CD14-positive monocyte (primary cell): ENCODE data around the gene PAGR1. TPM values are rescaled to one million over a fixed set of nuclear protein-coding genes. Genes with fewer than 3 reads are reported as not detected.

Experiments used
- DNase-seq, 3 donors: peaks; one replicate each; pipeline ENCODE4 v3.0.0-alpha.2; 2011 to 2022
- H2AFZ ChIP-seq: 2 replicates; pipeline ENCODE4 v1.6.0; 2012; ENCODE audit warnings: mild to moderate bottlenecking, low read depth, low read length, inconsistent platforms; ENCODE audit not compliant: insufficient read depth, poor library complexity, severe bottlenecking
- H3K27ac ChIP-seq, 2 donors: 1 replicate in 1 of 2; 2 replicates in 1 of 2; pipeline ENCODE4 v1.5.1; 2012 to 2013; ENCODE audit warnings: low read length in 2 of 2, control low read depth in 1 of 2, inconsistent platforms in 1 of 2, low read depth in 1 of 2, mild to moderate bottlenecking in 1 of 2
- H3K27me3 ChIP-seq, 2 donors: one replicate each; pipeline versions ENCODE4 v1.6.0 to v1.6.1; 2011 to 2013; ENCODE audit warnings: low read length in 2 of 2; ENCODE audit not compliant: control insufficient read depth in 2 of 2, insufficient read depth in 2 of 2
- H3K36me3 ChIP-seq, 2 donors: replicated peaks in 1 of 2; 1 replicate in 1 of 2; 2 replicates in 1 of 2; pipeline versions ENCODE4 v1.5.1 to v1.6.1; 2012 to 2013; ENCODE audit warnings: low read length in 2 of 2, control low read depth in 1 of 2, inconsistent platforms in 1 of 2, mild to moderate bottlenecking in 1 of 2; ENCODE audit not compliant: insufficient read depth in 2 of 2, control insufficient read depth in 1 of 2
- H3K4me1 ChIP-seq, 2 donors: 1 replicate in 1 of 2; 2 replicates in 1 of 2; pipeline versions ENCODE4 v1.5.1 to v1.6.1; 2012 to 2013; ENCODE audit warnings: low read length in 2 of 2, control low read depth in 1 of 2, inconsistent platforms in 1 of 2, mild to moderate bottlenecking in 1 of 2, moderate library complexity in 1 of 2; ENCODE audit not compliant: insufficient read depth in 2 of 2, control insufficient read depth in 1 of 2
- H3K4me2 ChIP-seq: replicated peaks from 2 replicates; pipeline ENCODE3; 2012; ENCODE audit warnings: low read length, moderate library complexity, mild to moderate bottlenecking; ENCODE audit not compliant: poor library complexity, severe bottlenecking; ENCODE audit errors: extremely low read depth
- H3K4me3 ChIP-seq, 3 experiments: fragments of 200-600 bp in 1 of 3; sonication (generic) in 1 of 3; replicated peaks in 1 of 3; 1 replicate in 2 of 3; 2 replicates in 1 of 3; pipeline ENCODE4 v1.5.1; 2011 to 2013; ENCODE audit warnings: low read length in 3 of 3, mild to moderate bottlenecking in 3 of 3, control low read depth in 2 of 3, low read depth in 2 of 3, inconsistent platforms in 1 of 3, moderate library complexity in 1 of 3
- H3K79me2 ChIP-seq: 2 replicates; pipeline ENCODE4 v1.6.0; 2012; ENCODE audit warnings: mild to moderate bottlenecking, control low read depth, inconsistent platforms, low read length, moderate library complexity; ENCODE audit not compliant: insufficient read depth
- H3K9ac ChIP-seq: 2 replicates; pipeline ENCODE4 v1.6.0; 2017; ENCODE audit warnings: low read length, mild to moderate bottlenecking; ENCODE audit not compliant: insufficient read depth, poor library complexity, severe bottlenecking
- H3K9me3 ChIP-seq, 2 donors: replicated peaks in 1 of 2; 1 replicate in 1 of 2; 2 replicates in 1 of 2; pipeline versions ENCODE4 v1.5.1 to v1.6.1; 2012 to 2013; ENCODE audit warnings: low read length in 2 of 2, control low read depth in 1 of 2; ENCODE audit not compliant: control insufficient read depth in 1 of 2, insufficient read depth in 1 of 2
- H4K20me1 ChIP-seq: 2 replicates; pipeline ENCODE4 v1.6.0; 2012; ENCODE audit warnings: mild to moderate bottlenecking, low read length, control low read depth, moderate library complexity; ENCODE audit not compliant: insufficient read depth
- H3K27ac Mint-ChIP-seq, 7 donors: one replicate each; pipeline ENCODE4 v1.8.0; 2020; ENCODE audit warnings: mild to moderate bottlenecking in 7 of 7, mixed read lengths in 7 of 7, moderate library complexity in 6 of 7, inconsistent platforms in 2 of 7
- H3K27me3 Mint-ChIP-seq, 3 donors: one replicate each; pipeline ENCODE4 v1.8.0; 2021 to 2022; ENCODE audit warnings: low read depth in 3 of 3, mild to moderate bottlenecking in 3 of 3, mixed read lengths in 3 of 3, moderate library complexity in 3 of 3, inconsistent platforms in 1 of 3
- H3K36me3 Mint-ChIP-seq, 2 donors: one replicate each; pipeline ENCODE4 v1.8.0; 2020; ENCODE audit warnings: mixed read lengths in 2 of 2, inconsistent platforms in 1 of 2, mild to moderate bottlenecking in 1 of 2
- H3K4me1 Mint-ChIP-seq: one replicate; pipeline ENCODE4 v1.8.0; 2020; ENCODE audit warnings: mild to moderate bottlenecking, mixed read lengths
- H3K4me3 Mint-ChIP-seq, 2 donors: one replicate each; pipeline ENCODE4 v1.8.0; 2020; ENCODE audit warnings: mild to moderate bottlenecking in 2 of 2, mixed read lengths in 2 of 2, moderate library complexity in 1 of 2
- H3K9me3 Mint-ChIP-seq, 7 donors: one replicate each; pipeline ENCODE4 v1.8.0; 2020 to 2022; ENCODE audit warnings: mixed read lengths in 7 of 7, mild to moderate bottlenecking in 6 of 7, moderate library complexity in 6 of 7, inconsistent platforms in 2 of 7
- CTCF ChIP-seq: fragments of 200-600 bp; IDR thresholded peaks from one replicate; pipeline ENCODE4 v1.8.0; 2022; ENCODE audit warnings: antibody characterized with exemption, mild to moderate bottlenecking
- WGBS: methylation state at CpG from one replicate; pipeline ENCODE4 v1.1.5; 2013; ENCODE audit warnings: missing lambda C conversion rate; ENCODE audit not compliant: insufficient coverage; 5-methylcytosine and 5-hydroxymethylcytosine counted together
- intact Hi-C, 2 donors: fragments of 100-400 bp; cut with micrococcal nuclease; formaldehyde crosslinking; loops; one replicate each; pipeline versions ENCODE4 v1.15.0 to v1.15.1; 2023
- polyA plus RNA-seq, 3 donors: library from polyadenylated mRNA; depleted of rRNA in 1 of 3; unstranded in 2 of 3; stranded (reverse) in 1 of 3; fragments of 300-500 nt in 2 of 3; fragments of >200 nt in 1 of 3; fragmentation: Illumina TruSeq in 2 of 3; gene quantifications; 1 replicate in 2 of 3; 2 replicates in 1 of 3; pipeline ENCODE4 v1.2.3, GENCODE V29; 2012 to 2021

PAGR1 gene
- polyA plus RNA-seq, 3 donors, result 12.6 to 43.4 (median 36.3) TPM

GRCh38 chr16:29805232-29806098, 10.5 kb upstream of the PAGR1 start:
- Histone ChIP-seq H3K9ac (peak overlapping the region; percentile 79), H2AFZ (peak overlapping the region; percentile 85), H3K4me3 (peak overlapping the region; percentile 55 to 88 (median 79)), H3K9me3 (no peaks in the 10 kb centered on the region), H4K20me1 (peaks cover 29% of the 10 kb centered on the region), H3K4me2 (peak overlapping the region; percentile 84), H3K27me3 (no peaks in the 10 kb centered on the region), H3K27ac (peak overlapping the region; percentile 69 to 86), H3K36me3 (peaks cover 18 to 40% of the 10 kb centered on the region in 2 donors), H3K79me2 (peaks cover 27% of the 10 kb centered on the region), H3K4me1 (peaks cover 45 to 52% of the 10 kb centered on the region in 2 donors)
- H3K4me1 Mint-ChIP-seq, result peaks cover 38% of the 10 kb centered on the region
- TF ChIP-seq CTCF, result no peak
- peaks cover 29 to 42% of the 10 kb centered on the region in 2 donors for H3K36me3 Mint-ChIP-seq
- under 1% methylated on average over 71 of the region's 103 CpGs for WGBS
- peak overlapping the region; percentile 99 for H3K4me3 Mint-ChIP-seq
- intact Hi-C loops, result loop anchor here in 1 of 2 donors (2.0 to 5.0 kb wide), 3 partner anchors 15 to 57 kb away; partner anchors contain the start of genes CDIPT and KIF22
- H3K27me3 Mint-ChIP-seq, result peaks cover 0 to 4% (median 2%) of the 10 kb centered on the region in 3 donors
- peak overlapping the region; percentile 95 to 99 (median 97) for H3K27ac Mint-ChIP-seq
- peaks cover 0 to 1% (median 0%) of the 10 kb centered on the region in 7 donors for H3K9me3 Mint-ChIP-seq
- peak; percentile 96 to 98 (median 97) for DNase-seq

GRCh38 chr16:29806099-29806579, 9.8 kb upstream of the PAGR1 start, which contains the start of gene MAZ:
TSS of gene MAZ (plus strand) at chr16:29806529. CDS start at chr16:29806702, 173 bp downstream.
- TF ChIP-seq CTCF, result no peak
- H3K27me3 Mint-ChIP-seq, result peaks cover under 1 to 4% (median 2%) of the 10 kb centered on the region in 3 donors
- peak within 1 kb of the TSS; percentile 85 for H2AFZ ChIP-seq

More at GRCh38 chr16:29806099-29806579, 9.8 kb upstream of the PAGR1 start, which contains the start of gene MAZ:
- Histone ChIP-seq H3K36me3 (peaks cover 16 to 37% of the 10 kb centered on the region in 2 donors), H3K9me3 (no peaks in the 10 kb centered on the region), H3K9ac (peak within 1 kb of the TSS; percentile 79), H3K4me1 (peaks cover 51 to 59% of the 10 kb centered on the region in 2 donors), H4K20me1 (peaks cover 36% of the 10 kb centered on the region), H3K27me3 (no peaks in the 10 kb centered on the region), H3K79me2 (peaks cover 27% of the 10 kb centered on the region), H3K27ac (peak within 1 kb of the TSS; percentile 84 to 86), H3K4me2 (peak within 1 kb of the TSS; percentile 84), H3K4me3 (peak within 1 kb of the TSS; percentile 68 to 88 (median 79))
- H3K4me1 Mint-ChIP-seq, result peaks cover 45% of the 10 kb centered on the region
- H3K4me3 Mint-ChIP-seq, result peak within 1 kb of the TSS; percentile 99
- intact Hi-C loops, result loop anchor here in 1 of 2 donors (5.0 kb wide), 1 partner anchor 41 kb away; no protein-coding TSS in a partner anchor
- DNase-seq, result peak in 2 of 3 donors; percentile 44 to 72
- H3K27ac Mint-ChIP-seq, result peak within 1 kb of the TSS; percentile 95 to 99 (median 97)
- peaks cover 0 to 1% (median 0%) of the 10 kb centered on the region in 7 donors for H3K9me3 Mint-ChIP-seq
- WGBS, result under 1% methylated on average over 22 of the region's 67 CpGs
- peaks cover 26 to 38% of the 10 kb centered on the region in 2 donors for H3K36me3 Mint-ChIP-seq
